A549 (cell line): ENCODE data around the gene AUTS2.

Source experiments
- EP300 ChIP-seq, 2 experiments: fragments of >200 bp; sonication (Bioruptor Twin); formaldehyde crosslinking; IDR thresholded peaks; 2 replicates in 1 of 2; 3 replicates in 1 of 2; pipeline ENCODE4 v1.6.1; 2016 to 2017
- HES2 ChIP-seq: fragments of >200 bp; sonication (Bioruptor Twin); formaldehyde crosslinking; IDR thresholded peaks from 2 replicates; pipeline ENCODE4 v1.6.1; 2016
- NR3C1 ChIP-seq: fragments of >200 bp; sonication (Bioruptor Twin); formaldehyde crosslinking; IDR thresholded peaks from 3 replicates; pipeline ENCODE4 v1.6.1; 2017
- POLR2A ChIP-seq: IDR thresholded peaks from 2 replicates; pipeline ENCODE4 v1.6.1; 2012; ENCODE audit warnings: mild to moderate bottlenecking, low read length
- RAD21 ChIP-seq, 2 experiments: fragments of >200 bp in 1 of 2; sonication (Bioruptor Twin) in 1 of 2; formaldehyde crosslinking in 1 of 2; IDR thresholded peaks in 1 of 2; conservative IDR thresholded peaks in 1 of 2; 2 replicates in 1 of 2; 3 replicates in 1 of 2; pipeline ENCODE4 v1.6.1; 2012 to 2018; ENCODE audit warnings: inconsistent platforms in 1 of 2
- TF ChIP-seq, protein P1 (sequence below): fragments of >200 bp; sonication (Bioruptor Twin); formaldehyde crosslinking; IDR thresholded peaks from 3 replicates; pipeline ENCODE4 v1.5.1; 2016
- TF ChIP-seq, protein P2 (sequence below): fragments of 150-350 bp; IDR thresholded peaks from 2 replicates; pipeline ENCODE4 v1.6.1; 2014; ENCODE audit warnings: low read depth, mild to moderate bottlenecking, low read length

- TF ChIP-seq RAD21 (conservative IDR thresholded peaks at IDR 0.05 in 1 of 2, IDR thresholded peaks at IDR 0.05 in 1 of 2) (no peak), EP300 (IDR thresholded peaks at IDR 0.05) (no peak), NR3C1 (no peak), POLR2A (no peak), HES2 (no peak)
- TF ChIP-seq, protein P1, sequence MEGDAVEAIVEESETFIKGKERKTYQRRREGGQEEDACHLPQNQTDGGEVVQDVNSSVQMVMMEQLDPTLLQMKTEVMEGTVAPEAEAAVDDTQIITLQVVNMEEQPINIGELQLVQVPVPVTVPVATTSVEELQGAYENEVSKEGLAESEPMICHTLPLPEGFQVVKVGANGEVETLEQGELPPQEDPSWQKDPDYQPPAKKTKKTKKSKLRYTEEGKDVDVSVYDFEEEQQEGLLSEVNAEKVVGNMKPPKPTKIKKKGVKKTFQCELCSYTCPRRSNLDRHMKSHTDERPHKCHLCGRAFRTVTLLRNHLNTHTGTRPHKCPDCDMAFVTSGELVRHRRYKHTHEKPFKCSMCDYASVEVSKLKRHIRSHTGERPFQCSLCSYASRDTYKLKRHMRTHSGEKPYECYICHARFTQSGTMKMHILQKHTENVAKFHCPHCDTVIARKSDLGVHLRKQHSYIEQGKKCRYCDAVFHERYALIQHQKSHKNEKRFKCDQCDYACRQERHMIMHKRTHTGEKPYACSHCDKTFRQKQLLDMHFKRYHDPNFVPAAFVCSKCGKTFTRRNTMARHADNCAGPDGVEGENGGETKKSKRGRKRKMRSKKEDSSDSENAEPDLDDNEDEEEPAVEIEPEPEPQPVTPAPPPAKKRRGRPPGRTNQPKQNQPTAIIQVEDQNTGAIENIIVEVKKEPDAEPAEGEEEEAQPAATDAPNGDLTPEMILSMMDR = no peak
- TF ChIP-seq, protein P2, sequence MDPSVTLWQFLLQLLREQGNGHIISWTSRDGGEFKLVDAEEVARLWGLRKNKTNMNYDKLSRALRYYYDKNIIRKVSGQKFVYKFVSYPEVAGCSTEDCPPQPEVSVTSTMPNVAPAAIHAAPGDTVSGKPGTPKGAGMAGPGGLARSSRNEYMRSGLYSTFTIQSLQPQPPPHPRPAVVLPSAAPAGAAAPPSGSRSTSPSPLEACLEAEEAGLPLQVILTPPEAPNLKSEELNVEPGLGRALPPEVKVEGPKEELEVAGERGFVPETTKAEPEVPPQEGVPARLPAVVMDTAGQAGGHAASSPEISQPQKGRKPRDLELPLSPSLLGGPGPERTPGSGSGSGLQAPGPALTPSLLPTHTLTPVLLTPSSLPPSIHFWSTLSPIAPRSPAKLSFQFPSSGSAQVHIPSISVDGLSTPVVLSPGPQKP = no peak
Observed at GRCh38 chr7:69906283-69906995, 308.2 kb downstream of the AUTS2 start.
